ENCODE data around the gene KRT8. TPM values are rescaled to one million over a fixed set of nuclear protein-coding genes. Genes with fewer than 3 reads are reported as not detected.
"Not testable (repeated sequence)": the region's sequence is repeated elsewhere in the genome, so short reads cannot be mapped to it uniquely, and the experiment has no call there.

KRT8 gene
- polyA plus RNA-seq, 3 donors = 202 to 286 (median 204) TPM

GRCh38 chr12:52884526-52885293 lies 20.2 kb downstream of the KRT8 start:
- DNase-seq (ENCODE audit: extremely low read depth in 1 of 11, low read depth in 9 of 11, low spot score in 4 of 11) = no peak

GRCh38 chr12:52880499-52880898 lies 24.4 kb downstream of the KRT8 start:
- not testable (repeated sequence) for DNase-seq (ENCODE audit: extremely low read depth in 1 of 11, low read depth in 9 of 11, low spot score in 4 of 11)

- DNase-seq (ENCODE audit: extremely low read depth in 1 of 11, low read depth in 9 of 11, low spot score in 4 of 11) = peak in 8 of 11 donors; percentile 76 to 88 (median 82)
These were observed 25.2 kb downstream of the KRT8 start for GRCh38 chr12:52879394-52880351.

GRCh38 chr12:52878507-52879393 lies 26.1 kb downstream of the KRT8 start:
- no peak for DNase-seq (ENCODE audit: extremely low read depth in 1 of 11, low read depth in 9 of 11, low spot score in 4 of 11)

GRCh38 chr12:52877242-52877641 lies 27.6 kb downstream of the KRT8 start:
- DNase-seq (ENCODE audit: extremely low read depth in 1 of 11, low read depth in 9 of 11, low spot score in 4 of 11) = no peak

GRCh38 chr12:52876372-52876771 lies 28.5 kb downstream of the KRT8 start:
- DNase-seq (ENCODE audit: extremely low read depth in 1 of 11, low read depth in 9 of 11, low spot score in 4 of 11) = no peak

- DNase-seq (ENCODE audit: extremely low read depth in 1 of 11, low read depth in 9 of 11, low spot score in 4 of 11) = no peak
These were observed 30.1 kb downstream of the KRT8 start for GRCh38 chr12:52874573-52875435.

GRCh38 chr12:52873832-52874572 lies 30.9 kb downstream of the KRT8 start:
- peak in 4 of 11 donors; percentile 19 to 47 (median 36) for DNase-seq (ENCODE audit: extremely low read depth in 1 of 11, low read depth in 9 of 11, low spot score in 4 of 11)

- no peak for DNase-seq (ENCODE audit: extremely low read depth in 1 of 11, low read depth in 9 of 11, low spot score in 4 of 11)
These were observed 31.4 kb downstream of the KRT8 start for GRCh38 chr12:52873513-52873831.

GRCh38 chr12:52872644-52873389 lies 32.1 kb downstream of the KRT8 start:
- DNase-seq (ENCODE audit: extremely low read depth in 1 of 11, low read depth in 9 of 11, low spot score in 4 of 11) = no peak

- DNase-seq (ENCODE audit: extremely low read depth in 1 of 11, low read depth in 9 of 11, low spot score in 4 of 11) = peak in 1 of 11 donors; percentile 35
These were observed 33.4 kb downstream of the KRT8 start for GRCh38 chr12:52871291-52872039.

GRCh38 chr12:52870361-52871290 lies 34.2 kb downstream of the KRT8 start:
- peak in 2 of 11 donors; percentile 31 to 32 for DNase-seq (ENCODE audit: extremely low read depth in 1 of 11, low read depth in 9 of 11, low spot score in 4 of 11)

- DNase-seq (ENCODE audit: extremely low read depth in 1 of 11, low read depth in 9 of 11, low spot score in 4 of 11) = no peak
These were observed 37.2 kb downstream of the KRT8 start for GRCh38 chr12:52867642-52868041.

- DNase-seq (ENCODE audit: extremely low read depth in 1 of 11, low read depth in 9 of 11, low spot score in 4 of 11) = no peak
These were observed 37.7 kb downstream of the KRT8 start for GRCh38 chr12:52867152-52867551.

Data from renal cortex interstitium (tissue), 11 donors.